Nephron progenitor cell (in vitro differentiated cells): ENCODE results near the gene C2orf72.

ENCODE experiments used
- DNase-seq: peaks from one replicate; pipeline ENCODE4 v3.0.0; 2021
- H3K27ac Mint-ChIP-seq: 2 replicates; pipeline ENCODE4 v1.8.0; 2021; ENCODE audit warnings: mild to moderate bottlenecking, moderate library complexity, mixed read lengths
- H3K27me3 Mint-ChIP-seq: 2 replicates; pipeline ENCODE4 v1.8.0; 2021; ENCODE audit warnings: mild to moderate bottlenecking, low read depth, mixed read lengths; ENCODE audit not compliant: poor library complexity
- H3K36me3 Mint-ChIP-seq: 2 replicates; pipeline ENCODE4 v1.8.0; 2021; ENCODE audit warnings: low read depth, mixed read lengths
- H3K4me1 Mint-ChIP-seq: 2 replicates; pipeline ENCODE4 v1.8.0; 2021; ENCODE audit warnings: mixed read lengths
- H3K4me3 Mint-ChIP-seq: 2 replicates; pipeline ENCODE4 v1.8.0; 2021; ENCODE audit warnings: mild to moderate bottlenecking, moderate library complexity, mixed read lengths
- H3K9me3 Mint-ChIP-seq: 2 replicates; pipeline ENCODE4 v1.8.0; 2021; ENCODE audit warnings: mild to moderate bottlenecking, moderate library complexity, mixed read lengths
- TF ChIP-seq, protein P1 (sequence below): fragments of 200-600 bp; sonication (generic); IDR thresholded peaks from 2 replicates; pipeline ENCODE4 v1.5.0; 2021; ENCODE audit warnings: antibody characterized with exemption

C2orf72 gene

DNA sequence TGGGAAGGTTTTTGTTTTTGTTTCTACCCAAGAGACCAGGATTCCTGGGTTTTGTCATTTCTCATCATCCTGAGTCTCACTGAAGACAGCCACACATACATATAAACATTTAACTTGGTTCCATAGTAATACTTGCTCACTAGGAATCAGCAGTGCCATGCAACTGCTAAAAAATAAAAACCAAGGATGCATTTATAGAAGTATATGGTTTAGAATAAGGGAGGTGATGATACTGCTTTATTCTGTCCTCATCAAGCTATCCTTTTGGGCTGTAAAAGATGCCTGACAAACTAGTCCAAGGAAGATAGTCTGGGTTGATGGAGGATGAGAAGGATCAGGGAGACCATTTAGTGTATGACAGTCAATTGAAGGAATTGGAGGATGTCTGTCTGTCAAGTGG, 40.7 kb upstream of the C2orf72 start:
- no peak for DNase-seq
- TF ChIP-seq, protein P1, sequence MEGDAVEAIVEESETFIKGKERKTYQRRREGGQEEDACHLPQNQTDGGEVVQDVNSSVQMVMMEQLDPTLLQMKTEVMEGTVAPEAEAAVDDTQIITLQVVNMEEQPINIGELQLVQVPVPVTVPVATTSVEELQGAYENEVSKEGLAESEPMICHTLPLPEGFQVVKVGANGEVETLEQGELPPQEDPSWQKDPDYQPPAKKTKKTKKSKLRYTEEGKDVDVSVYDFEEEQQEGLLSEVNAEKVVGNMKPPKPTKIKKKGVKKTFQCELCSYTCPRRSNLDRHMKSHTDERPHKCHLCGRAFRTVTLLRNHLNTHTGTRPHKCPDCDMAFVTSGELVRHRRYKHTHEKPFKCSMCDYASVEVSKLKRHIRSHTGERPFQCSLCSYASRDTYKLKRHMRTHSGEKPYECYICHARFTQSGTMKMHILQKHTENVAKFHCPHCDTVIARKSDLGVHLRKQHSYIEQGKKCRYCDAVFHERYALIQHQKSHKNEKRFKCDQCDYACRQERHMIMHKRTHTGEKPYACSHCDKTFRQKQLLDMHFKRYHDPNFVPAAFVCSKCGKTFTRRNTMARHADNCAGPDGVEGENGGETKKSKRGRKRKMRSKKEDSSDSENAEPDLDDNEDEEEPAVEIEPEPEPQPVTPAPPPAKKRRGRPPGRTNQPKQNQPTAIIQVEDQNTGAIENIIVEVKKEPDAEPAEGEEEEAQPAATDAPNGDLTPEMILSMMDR, result no peak
- peaks cover 17% of the 10 kb centered on the region for H3K9me3 Mint-ChIP-seq
- no peak overlapping the region for H3K4me3 Mint-ChIP-seq
- no peaks in the 10 kb centered on the region for H3K36me3 Mint-ChIP-seq
- H3K4me1 Mint-ChIP-seq, result peaks cover 12% of the 10 kb centered on the region
- peaks cover 59% of the 10 kb centered on the region for H3K27me3 Mint-ChIP-seq
- H3K27ac Mint-ChIP-seq, result no peak overlapping the region

DNA sequence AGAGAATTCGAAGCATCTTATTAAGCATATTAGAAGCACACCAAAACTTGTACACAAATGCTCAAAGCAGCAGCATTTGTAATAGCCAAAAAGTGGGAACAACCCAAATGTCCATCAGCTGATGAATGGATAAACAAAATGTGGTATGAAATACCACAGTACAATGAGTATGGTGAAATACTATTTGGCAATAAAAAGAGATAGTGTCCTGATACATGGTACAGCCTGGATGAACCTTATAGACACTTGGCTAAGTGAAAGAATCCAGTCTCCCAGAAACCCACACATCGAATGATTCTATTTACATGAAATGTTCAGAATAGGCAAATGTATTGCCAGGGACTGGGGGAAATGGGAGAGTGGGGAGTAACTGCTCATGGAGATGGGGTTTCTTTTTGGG, 38.4 kb upstream of the C2orf72 start:
- H3K9me3 Mint-ChIP-seq, result peaks cover 21% of the 10 kb centered on the region
- peaks cover 69% of the 10 kb centered on the region for H3K27me3 Mint-ChIP-seq
- no peak for DNase-seq
- H3K36me3 Mint-ChIP-seq, result no peaks in the 10 kb centered on the region
- no peak overlapping the region for H3K4me3 Mint-ChIP-seq
- peaks cover 12% of the 10 kb centered on the region for H3K4me1 Mint-ChIP-seq
- TF ChIP-seq, protein P1, result no peak
- no peak overlapping the region for H3K27ac Mint-ChIP-seq

DNA sequence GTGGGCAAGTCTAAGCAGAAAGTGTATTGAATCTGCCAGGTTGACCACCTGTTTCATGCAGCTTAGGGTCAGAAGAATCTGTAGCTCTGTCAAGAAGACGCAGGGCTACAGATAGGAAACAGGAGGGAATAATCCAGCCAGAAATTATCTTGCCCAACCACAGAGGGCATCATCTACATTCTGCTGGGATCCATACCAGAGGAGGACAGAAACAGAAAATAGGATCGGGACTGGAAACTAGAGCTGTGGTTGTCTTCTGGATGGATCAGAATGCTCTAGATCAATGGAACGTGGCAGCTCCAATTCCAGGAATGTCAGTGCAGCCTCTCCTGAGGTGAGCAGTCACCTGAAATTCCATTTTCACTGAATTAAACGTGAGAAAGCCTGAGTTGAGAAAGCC, 37.8 kb upstream of the C2orf72 start:
- TF ChIP-seq, protein P1, result no peak
- H3K4me1 Mint-ChIP-seq, result peaks cover 12% of the 10 kb centered on the region
- no peak overlapping the region for H3K4me3 Mint-ChIP-seq
- H3K27me3 Mint-ChIP-seq, result peaks cover 66% of the 10 kb centered on the region
- H3K27ac Mint-ChIP-seq, result no peak overlapping the region
- H3K36me3 Mint-ChIP-seq, result no peaks in the 10 kb centered on the region
- H3K9me3 Mint-ChIP-seq, result peaks cover 27% of the 10 kb centered on the region
- no peak for DNase-seq

DNA sequence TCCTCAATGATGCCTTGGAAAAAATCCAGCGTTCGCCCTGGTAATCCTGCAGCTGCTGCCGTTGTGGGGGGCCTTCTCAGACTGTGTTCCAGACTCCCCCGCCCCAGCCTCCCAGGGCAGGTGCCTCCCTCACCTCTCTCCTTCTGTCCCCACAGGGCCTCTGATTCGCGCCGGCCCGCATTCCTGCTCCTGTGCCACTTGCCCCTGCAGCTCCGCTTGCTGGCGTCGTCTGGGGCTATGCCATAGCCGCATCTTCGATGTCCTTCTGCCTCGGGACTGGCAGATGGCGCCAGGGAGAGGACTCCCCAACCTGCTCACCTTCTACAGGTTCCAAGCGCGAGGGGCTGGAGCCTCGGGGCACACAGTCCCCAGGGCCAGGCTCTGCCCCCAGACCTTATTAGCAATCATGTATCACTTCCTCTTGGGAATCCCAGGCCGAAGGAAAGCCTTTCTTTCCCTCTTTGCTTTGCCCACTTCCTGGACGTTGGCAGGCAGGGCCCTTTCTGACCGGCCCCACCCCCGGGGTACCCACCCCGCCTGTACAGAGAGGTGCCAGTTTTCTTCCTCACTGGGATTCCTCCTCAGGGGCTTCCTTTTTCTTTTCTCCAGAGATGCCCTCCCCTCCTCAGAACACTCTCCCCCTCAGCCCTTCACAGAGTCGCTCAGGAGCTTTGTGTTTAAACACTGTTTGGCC, 37.0 kb upstream of the C2orf72 start:
- H3K4me1 Mint-ChIP-seq, result peaks cover 9% of the 10 kb centered on the region
- no peak for DNase-seq
- H3K36me3 Mint-ChIP-seq, result peaks cover 7% of the 10 kb centered on the region

DNA sequence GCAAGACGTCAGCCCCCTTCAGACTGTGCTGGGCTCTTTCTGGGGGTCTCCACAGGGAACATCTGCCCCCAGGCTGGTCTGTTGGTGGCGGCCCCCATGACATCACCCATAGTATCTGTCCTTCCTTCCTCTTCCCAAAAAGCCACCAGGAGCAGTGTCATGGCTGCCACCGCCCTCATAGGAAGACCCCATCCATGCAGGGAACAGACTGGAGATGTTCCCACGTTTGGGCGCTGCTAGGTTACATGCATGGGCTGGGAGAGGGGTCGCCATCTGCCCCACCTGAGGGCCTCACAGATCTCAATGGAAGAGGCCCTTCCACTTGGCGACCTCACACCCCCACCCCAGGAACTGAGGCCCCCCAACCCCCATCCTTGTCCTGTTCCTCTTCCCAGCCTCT, 36.3 kb upstream of the C2orf72 start:
- no peak for DNase-seq
- Mint-ChIP-seq H3K27me3 (peaks cover 62% of the 10 kb centered on the region), H3K27ac (no peak overlapping the region), H3K4me3 (no peak overlapping the region), H3K4me1 (peaks cover 10% of the 10 kb centered on the region), H3K36me3 (peaks cover 11% of the 10 kb centered on the region), H3K9me3 (peaks cover 40% of the 10 kb centered on the region)
- TF ChIP-seq, protein P1, result no peak

More for the DNA sequence above, 37.0 kb upstream of the C2orf72 start:
- H3K4me3 Mint-ChIP-seq, result no peak overlapping the region
- TF ChIP-seq, protein P1, result no peak
- H3K9me3 Mint-ChIP-seq, result peaks cover 36% of the 10 kb centered on the region
- H3K27me3 Mint-ChIP-seq, result peaks cover 66% of the 10 kb centered on the region
- no peak overlapping the region for H3K27ac Mint-ChIP-seq

DNA sequence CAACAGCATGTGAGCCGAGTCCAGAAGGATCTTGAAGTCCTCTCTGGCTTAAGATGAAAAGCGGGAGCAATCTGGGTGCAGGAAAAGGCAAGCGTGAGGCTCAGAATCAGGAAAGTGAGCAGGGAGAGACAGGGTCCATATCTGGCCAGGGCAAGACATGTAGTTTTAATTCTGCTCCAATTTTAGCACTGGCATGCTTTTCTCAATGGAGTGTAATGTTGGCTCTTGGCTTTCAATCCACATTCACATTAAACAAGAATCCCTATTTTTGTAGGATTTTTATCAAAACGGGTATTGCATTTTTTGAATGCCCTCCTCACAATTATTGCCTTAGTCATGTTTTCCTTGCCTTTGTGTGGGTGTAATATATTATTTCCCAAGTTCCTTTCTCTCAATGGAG, 35.4 kb upstream of the C2orf72 start:
- DNase-seq, result no peak
- Mint-ChIP-seq H3K27ac (no peak overlapping the region), H3K9me3 (peaks cover 36% of the 10 kb centered on the region), H3K4me1 (peaks cover 10% of the 10 kb centered on the region), H3K36me3 (peaks cover 11% of the 10 kb centered on the region), H3K4me3 (no peak overlapping the region), H3K27me3 (peaks cover 63% of the 10 kb centered on the region)
- TF ChIP-seq, protein P1, result no peak
